ENCODE results near the gene IL1RAPL2.

DNA sequence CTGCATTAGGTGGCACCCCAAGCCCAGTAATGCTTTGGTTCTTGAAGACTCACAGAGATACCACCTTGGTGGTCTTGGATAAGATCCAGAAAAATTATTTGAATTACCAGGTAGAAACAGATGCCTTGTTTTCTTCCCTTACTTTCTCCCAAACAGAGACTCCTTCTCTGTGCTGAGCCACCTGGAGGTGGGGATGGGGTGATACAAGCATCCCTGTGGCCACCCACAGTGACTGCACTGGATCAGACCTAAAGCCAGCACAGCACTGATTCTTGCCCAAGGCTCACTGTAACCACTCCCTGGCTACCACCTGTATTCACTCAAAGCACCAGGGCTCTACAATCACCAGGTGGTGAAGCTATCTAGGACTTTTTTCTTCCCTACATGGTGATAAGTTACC lies 497.7 kb downstream of the IL1RAPL2 start:
- no peak for TF ChIP-seq POLR2A (IDR thresholded peaks at IDR 0.05)
- TF ChIP-seq, protein P1, sequence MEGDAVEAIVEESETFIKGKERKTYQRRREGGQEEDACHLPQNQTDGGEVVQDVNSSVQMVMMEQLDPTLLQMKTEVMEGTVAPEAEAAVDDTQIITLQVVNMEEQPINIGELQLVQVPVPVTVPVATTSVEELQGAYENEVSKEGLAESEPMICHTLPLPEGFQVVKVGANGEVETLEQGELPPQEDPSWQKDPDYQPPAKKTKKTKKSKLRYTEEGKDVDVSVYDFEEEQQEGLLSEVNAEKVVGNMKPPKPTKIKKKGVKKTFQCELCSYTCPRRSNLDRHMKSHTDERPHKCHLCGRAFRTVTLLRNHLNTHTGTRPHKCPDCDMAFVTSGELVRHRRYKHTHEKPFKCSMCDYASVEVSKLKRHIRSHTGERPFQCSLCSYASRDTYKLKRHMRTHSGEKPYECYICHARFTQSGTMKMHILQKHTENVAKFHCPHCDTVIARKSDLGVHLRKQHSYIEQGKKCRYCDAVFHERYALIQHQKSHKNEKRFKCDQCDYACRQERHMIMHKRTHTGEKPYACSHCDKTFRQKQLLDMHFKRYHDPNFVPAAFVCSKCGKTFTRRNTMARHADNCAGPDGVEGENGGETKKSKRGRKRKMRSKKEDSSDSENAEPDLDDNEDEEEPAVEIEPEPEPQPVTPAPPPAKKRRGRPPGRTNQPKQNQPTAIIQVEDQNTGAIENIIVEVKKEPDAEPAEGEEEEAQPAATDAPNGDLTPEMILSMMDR (IDR thresholded peaks at IDR 0.05) = no peak
